ENCODE measurements around the gene TRPM5.

Gene TRPM5

GRCh38 chr11:2452321-2453012 lies 8.2 kb upstream of the TRPM5 start:
- no peak for DNase-seq

DNA sequence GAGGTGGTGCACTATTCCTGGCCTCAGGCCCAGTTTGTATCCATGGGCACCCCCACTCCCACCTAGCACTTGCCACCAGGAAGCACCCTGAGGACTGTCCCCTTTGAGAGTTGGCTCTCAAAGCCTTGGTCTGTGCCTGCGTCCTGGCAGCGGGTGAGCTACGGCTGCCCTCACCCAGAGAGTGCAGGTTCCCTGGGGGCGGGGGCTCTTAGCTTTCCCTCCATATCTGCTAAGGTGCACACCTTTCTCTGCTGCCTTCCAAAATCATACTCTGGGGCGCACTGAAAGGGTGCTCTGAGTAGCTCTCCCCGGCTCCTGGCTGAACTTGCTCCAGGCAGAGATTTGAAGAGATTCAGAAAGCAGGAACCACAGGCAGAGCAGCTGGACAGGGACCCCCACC lies 7.6 kb upstream of the TRPM5 start:
- no peak for DNase-seq

DNA sequence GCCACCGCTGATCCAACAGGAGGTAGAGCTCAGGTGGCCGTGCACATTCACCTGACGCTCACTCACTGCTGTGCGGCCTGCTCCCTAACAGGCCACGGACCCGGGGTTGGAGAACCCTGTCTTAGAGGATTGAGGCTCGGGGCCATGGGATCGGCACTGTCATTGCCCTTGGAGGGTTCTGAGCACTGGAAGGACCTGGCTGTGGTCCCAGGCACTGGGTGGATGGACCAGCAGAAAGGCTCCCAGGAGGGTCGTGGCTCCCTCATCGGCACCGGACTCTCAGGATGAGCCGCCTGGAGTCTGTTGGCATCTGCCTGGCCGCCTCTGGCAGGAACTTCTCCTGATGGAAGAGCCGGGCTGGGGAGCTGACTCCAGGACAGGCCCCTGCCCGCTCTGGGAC lies 7.0 kb upstream of the TRPM5 start:
- DNase-seq = no peak

GRCh38 chr11:2450321-2451041 lies 6.2 kb upstream of the TRPM5 start:
- DNase-seq = no peak

DNA sequence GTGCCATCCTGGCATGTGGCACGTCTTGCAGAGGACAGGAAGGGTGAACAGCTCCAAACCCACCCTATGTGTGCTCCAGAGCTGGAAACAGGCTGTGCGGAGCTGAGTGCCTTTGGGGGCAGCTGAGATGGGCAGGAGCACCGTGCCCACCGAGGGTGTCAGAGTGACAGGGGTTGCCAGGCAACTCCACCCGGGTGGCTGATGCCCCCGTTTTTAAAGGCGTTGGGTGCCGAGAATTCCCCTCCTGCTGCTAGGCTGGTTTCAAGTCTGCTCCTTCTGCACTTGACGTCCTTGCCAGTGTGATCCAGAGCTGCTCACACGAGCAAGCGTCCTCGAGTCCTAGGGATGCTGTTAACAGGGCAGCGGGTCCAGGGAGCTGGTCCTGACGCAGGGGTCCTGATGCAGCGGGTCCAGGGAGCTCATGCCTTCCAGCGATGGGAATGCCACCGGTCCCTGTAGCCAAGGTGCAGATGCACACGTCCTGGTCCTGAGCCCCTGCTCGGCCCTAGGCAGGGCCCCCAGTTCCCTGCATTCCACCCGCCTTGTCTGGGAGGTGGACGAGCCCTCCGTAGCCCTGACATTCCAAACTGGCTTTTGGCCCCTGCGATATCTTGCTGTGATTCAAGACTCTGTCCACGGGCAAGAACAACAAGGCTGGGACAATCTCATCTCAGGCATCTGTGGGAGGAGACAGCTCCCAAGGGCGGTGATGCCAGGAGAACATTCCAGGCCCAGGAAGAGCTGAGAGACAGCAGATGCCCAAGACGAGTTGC lies 5.4 kb upstream of the TRPM5 start:
- no peak for DNase-seq

DNA sequence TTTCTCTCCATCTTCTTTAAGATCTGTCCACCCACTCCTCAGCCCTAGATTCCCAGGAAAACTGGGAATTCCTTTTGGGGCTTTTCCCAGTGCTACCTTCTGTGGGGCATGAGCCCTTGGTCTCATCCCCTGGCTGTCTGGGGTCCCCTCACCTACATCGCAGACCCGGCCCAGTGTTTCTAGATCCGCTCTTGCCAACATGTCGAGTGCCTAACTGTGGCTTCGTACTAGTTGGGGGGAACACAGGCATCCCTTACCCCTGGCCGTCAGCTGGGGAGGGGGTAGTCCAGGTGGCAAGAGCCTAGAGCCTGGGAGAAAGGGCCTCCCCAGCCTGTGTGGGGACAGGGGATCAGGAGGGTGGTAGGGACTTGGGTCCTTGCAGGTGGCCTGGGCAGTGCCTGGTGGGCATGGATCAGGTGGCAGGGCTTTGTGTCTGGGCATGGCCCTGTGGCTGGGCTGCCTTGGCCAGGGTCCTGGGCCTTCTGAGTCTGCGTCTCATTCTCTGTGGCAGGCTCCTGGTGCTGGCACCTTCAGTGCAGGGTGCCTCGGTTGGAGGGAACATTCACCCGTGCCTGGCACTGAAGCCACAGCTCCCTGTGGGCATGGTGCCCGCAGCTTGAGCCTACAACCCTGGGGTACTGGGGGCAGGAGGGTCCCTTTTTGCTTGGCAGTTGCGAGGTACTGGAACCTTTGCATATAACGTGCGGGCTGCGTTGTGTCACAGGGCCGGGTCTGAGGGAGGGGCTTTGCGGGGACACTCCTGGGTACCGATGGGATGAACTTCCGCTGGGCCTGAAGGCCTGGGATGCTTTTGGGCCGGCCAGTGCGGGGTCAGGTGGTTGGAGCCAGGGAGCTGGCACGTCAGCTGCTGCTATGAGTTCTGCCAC lies 4.6 kb upstream of the TRPM5 start:
- DNase-seq = no peak

GRCh38 chr11:2447951-2448650 lies 3.8 kb upstream of the TRPM5 start:
- DNase-seq = peak; percentile 6

DNA sequence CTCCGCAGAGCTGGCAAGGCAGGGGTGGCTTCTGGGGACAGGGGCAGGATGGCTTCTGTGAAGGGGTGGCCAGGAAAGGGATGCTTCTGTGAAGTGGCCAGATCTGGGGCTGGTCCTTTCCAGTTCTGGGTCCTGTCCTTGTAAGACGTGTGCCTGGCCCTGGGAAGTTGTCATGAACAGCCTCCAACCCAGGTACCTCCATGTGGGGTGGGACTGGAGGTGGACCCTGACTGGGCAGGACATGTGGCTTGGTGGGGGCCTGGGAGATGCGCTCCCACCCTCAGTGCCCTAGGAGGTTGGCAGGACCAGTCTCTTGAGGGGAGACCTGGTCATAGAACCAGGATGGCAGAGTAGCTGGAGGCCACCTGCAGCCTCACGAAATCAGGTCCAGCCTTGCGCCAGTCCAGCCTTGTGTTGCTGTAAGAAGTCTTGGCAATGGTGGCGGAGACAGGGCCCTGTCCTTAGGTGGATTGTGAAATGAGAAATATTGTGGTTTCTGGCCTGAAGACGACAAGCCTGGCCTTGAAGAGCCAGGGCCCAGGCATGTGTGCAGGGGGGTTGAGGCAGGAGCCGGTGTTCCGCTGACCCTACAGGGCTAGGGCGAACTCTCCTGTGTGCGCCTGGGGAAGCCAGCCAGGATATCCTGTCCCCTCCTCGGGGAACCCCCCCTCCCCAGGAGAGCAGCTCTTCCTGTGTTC lies 3.1 kb upstream of the TRPM5 start:
- DNase-seq = peak; percentile 10

DNA sequence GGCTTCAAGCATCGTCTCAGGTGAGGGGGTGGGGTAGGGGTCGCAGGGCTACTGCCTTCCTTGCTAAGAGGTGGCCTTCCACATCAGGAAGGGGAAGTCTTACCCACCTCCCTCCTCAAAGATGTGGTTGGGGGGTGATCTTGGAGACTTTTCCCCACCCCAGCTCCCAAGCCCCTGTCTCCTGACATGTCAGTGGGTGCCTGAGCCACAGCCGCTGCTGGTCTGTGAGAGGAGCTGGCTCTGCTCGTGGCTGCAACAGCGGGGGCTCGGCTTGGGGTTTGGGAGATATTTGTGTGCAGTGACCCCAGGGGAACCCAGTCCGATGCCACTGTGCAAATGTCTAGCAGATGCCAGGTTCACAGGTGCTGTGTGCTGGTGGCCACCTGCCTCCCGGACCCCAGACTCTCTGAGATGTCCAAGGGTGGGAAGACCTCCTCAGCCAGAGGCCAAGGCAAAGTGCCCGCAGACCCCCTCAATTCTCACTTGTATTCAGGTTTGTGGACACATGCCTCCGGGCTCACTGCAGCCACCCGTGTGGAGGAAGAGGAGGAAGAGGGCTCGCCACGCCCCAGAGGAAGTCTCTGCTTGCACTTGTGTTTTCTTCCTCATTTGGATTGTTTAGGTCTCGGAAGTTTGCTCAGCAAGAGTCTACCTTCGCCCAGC lies 2.4 kb upstream of the TRPM5 start:
- DNase-seq = peak; percentile 19

GRCh38 chr11:2445746-2446551 lies 1.6 kb upstream of the TRPM5 start:
- peak; percentile 22 for DNase-seq

DNA sequence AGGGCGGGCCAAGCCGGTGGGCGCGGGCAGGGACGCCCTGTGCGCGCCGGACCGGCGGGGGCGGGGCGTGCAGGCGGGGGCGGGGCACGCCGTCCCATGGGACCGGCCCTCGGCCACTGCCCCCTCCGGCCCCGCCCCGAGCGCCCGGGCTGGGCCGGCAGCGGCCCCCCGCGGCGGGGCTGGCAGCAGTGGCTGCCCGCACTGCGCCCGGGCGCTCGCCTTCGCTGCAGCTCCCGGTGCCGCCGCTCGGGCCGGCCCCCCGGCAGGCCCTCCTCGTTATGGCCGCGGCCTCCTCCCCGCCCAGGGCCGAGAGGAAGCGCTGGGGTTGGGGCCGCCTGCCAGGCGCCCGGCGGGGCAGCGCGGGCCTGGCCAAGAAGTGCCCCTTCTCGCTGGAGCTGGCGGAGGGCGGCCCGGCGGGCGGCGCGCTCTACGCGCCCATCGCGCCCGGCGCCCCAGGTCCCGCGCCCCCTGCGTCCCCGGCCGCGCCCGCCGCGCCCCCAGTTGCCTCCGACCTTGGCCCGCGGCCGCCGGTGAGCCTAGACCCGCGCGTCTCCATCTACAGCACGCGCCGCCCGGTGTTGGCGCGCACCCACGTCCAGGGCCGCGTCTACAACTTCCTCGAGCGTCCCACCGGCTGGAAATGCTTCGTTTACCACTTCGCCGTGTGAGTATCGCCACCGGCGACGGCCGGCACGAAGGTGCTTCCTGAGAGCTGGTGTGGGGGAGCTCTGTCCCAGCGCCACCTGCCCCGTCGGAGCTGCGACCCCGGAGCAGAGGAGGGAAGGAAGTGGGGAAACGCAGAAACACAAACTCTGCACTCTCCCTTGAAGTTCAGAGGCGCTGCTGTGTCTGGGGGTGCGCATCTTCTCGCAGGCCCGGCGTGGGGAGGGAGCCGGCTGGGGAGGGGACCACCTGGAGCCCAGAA lies 769 bp upstream of the TRPM5 start, which contains the start of gene KCNQ1:
KCNQ1 (plus strand) TSS at position 188 of the 925 bp plus-strand sequence; CDS start at position 279, 91 bp downstream.
- peak; percentile 48 for DNase-seq

DNA sequence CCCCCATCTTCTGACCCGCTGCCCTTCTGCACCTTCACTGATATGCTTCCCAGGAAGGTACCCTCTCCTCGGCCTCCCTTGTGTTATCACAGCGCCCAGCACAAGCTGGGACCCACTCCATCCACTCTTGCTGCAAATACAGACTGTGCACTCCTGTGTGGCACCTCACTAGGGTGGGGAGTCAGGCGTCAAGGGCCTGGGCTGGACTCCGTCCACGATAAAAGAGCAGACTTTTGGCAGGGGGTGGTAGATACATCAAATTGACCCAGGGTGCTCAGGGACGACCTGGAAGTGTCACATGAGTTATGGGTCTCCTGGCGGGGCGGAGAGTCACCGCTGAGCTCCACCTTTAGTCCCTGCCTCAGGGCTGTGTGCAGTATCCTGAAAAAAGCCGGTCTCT lies 908 bp downstream of the TRPM5 start:
- no peak for DNase-seq

GRCh38 chr11:2442589-2442988 lies 1.7 kb downstream of the TRPM5 start:
- DNase-seq = no peak

DNA sequence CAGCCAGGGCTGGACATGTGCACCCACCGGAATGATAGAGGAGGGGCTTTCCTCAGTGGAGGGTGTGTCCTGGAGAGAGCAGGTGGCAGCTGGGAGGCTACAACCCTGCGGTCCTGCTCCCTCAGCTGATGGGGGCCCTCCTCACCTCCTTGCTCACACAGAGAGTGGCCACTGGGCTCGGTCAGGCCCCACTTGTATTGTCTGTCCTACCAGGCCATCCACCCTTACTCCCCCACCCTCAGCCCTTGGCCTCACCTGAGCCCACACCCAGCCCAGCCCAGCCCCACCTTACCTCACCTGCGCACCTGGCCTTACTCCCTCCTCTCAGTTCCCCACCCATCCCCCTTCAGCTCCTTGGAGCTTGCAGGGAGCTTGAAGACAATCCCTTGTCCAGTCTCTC lies 3.1 kb downstream of the TRPM5 start:
- no peak for DNase-seq

- DNase-seq = no peak
Measured at GRCh38 chr11:2440646-2441045, 3.7 kb downstream of the TRPM5 start.

DNA sequence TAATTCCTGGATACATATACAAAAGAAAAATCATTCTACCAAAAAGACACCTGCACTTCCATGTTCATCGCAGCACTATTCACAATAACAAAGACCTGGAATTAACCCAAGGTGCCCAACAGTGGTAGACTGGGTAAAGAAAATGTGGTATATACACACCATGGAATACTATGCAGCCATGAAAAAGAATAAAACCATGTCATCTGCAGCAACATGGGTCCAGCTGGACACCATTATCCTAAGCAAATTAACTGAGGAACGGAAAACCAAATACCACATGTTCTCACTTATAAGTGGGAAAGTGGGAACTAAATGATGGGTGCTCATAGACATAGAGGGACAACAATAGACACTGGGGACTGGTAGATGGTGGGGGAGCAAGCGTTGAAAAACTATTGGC lies 4.5 kb downstream of the TRPM5 start:
- no peak for DNase-seq

DNA sequence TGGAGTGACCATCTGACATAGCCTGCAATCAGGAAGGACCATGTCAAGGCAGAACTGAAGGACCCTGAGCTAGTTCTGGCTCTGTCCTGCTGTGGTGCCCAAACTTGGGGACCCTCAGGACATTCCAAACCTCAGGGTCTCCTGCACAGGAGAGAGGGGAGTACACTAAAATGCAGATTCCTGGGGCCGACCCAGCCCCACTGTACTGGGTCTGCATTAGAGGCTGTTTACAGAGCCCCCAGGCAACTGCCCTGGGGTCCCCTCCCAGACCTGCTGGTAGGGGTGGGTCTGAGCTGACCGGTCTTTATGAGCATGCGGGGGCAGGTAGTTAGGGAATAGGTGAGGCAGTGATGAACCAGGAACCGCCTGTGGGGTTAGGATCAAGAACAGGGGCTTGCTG lies 6.8 kb downstream of the TRPM5 start:
- no peak for DNase-seq

- no peak for DNase-seq
Measured at GRCh38 chr11:2436521-2437031, 7.7 kb downstream of the TRPM5 start.
